Activated naive CD8-positive, alpha-beta T cell treated with anti-CD3 and anti-CD28 coated beads, Interleukin-2, amount 10 ng/mL, durations not matched to agents 7 days and 5 days (primary cell): ENCODE results near the gene DHX34. TPM values are rescaled to one million over a fixed set of nuclear protein-coding genes. Genes with fewer than 3 reads are reported as not detected.
A peak's percentile ranks its signal among the peaks of the same experiment; 100 is the strongest.

Source experiments
- ATAC-seq: fragments of 150-1000 bp; cut with Tn5 transposase; one replicate; pipeline ENCODE4 v1.10.0; 2021; ENCODE audit warnings: low read depth, moderate library complexity
- POLR2A ChIA-PET: fragments of 350-600 bp; sonication (Branson Sonifier 250); formaldehyde crosslinking; loops from one replicate; lab custom pipeline; 2021; ENCODE audit warnings: antibody characterized with exemption; lab: Charles Lee
- DNase-seq: peaks from one replicate; pipeline ENCODE4 v3.0.0; 2021
- H3K27ac Mint-ChIP-seq: one replicate; pipeline ENCODE4 v1.8.0; 2022; ENCODE audit warnings: mild to moderate bottlenecking, mixed read lengths
- H3K27me3 Mint-ChIP-seq: one replicate; pipeline ENCODE4 v1.8.0; 2022; ENCODE audit warnings: mild to moderate bottlenecking, moderate library complexity, mixed read lengths
- H3K36me3 Mint-ChIP-seq: one replicate; pipeline ENCODE4 v1.8.0; 2021; ENCODE audit warnings: mild to moderate bottlenecking, mixed read lengths
- H3K4me1 Mint-ChIP-seq: one replicate; pipeline ENCODE4 v1.8.0; 2021; ENCODE audit warnings: mixed read lengths
- H3K4me3 Mint-ChIP-seq: one replicate; pipeline ENCODE4 v1.8.0; 2022; ENCODE audit warnings: mild to moderate bottlenecking, moderate library complexity, mixed read lengths
- H3K9me3 Mint-ChIP-seq: one replicate; pipeline ENCODE4 v1.8.0; 2021; ENCODE audit warnings: mixed read lengths
- total RNA-seq, 2 experiments: library from RNA; stranded (reverse); gene quantifications; one replicate each; pipeline ENCODE4 v1.2.3, GENCODE V29; 2021

The DHX34 gene
- total RNA-seq, 2 experiments from 2014 or later, result 13.3 to 15.3 TPM

GRCh38 chr19:47422417-47423163 lies 73.5 kb downstream of the DHX34 start:
- H3K27ac Mint-ChIP-seq, result no peak overlapping the region
- H3K4me1 Mint-ChIP-seq, result peaks cover 25% of the 10 kb centered on the region
- ATAC-seq (no peak), DNase-seq (no peak)
- peaks cover 76% of the 10 kb centered on the region for H3K27me3 Mint-ChIP-seq
- no peak overlapping the region for H3K4me3 Mint-ChIP-seq
- no peaks in the 10 kb centered on the region for H3K36me3 Mint-ChIP-seq
- no peaks in the 10 kb centered on the region for H3K9me3 Mint-ChIP-seq
- POLR2A ChIA-PET, result no interaction called here

GRCh38 chr19:47423203-47423882 lies 74.2 kb downstream of the DHX34 start:
- H3K27me3 Mint-ChIP-seq, result peaks cover 69% of the 10 kb centered on the region
- H3K4me1 Mint-ChIP-seq, result peaks cover 18% of the 10 kb centered on the region
- POLR2A ChIA-PET, result no interaction called here
- DNase-seq, result no peak
- no peaks in the 10 kb centered on the region for H3K36me3 Mint-ChIP-seq
- H3K27ac Mint-ChIP-seq, result no peak overlapping the region
- H3K4me3 Mint-ChIP-seq, result no peak overlapping the region
- ATAC-seq, result no peak
- no peaks in the 10 kb centered on the region for H3K9me3 Mint-ChIP-seq

DNA sequence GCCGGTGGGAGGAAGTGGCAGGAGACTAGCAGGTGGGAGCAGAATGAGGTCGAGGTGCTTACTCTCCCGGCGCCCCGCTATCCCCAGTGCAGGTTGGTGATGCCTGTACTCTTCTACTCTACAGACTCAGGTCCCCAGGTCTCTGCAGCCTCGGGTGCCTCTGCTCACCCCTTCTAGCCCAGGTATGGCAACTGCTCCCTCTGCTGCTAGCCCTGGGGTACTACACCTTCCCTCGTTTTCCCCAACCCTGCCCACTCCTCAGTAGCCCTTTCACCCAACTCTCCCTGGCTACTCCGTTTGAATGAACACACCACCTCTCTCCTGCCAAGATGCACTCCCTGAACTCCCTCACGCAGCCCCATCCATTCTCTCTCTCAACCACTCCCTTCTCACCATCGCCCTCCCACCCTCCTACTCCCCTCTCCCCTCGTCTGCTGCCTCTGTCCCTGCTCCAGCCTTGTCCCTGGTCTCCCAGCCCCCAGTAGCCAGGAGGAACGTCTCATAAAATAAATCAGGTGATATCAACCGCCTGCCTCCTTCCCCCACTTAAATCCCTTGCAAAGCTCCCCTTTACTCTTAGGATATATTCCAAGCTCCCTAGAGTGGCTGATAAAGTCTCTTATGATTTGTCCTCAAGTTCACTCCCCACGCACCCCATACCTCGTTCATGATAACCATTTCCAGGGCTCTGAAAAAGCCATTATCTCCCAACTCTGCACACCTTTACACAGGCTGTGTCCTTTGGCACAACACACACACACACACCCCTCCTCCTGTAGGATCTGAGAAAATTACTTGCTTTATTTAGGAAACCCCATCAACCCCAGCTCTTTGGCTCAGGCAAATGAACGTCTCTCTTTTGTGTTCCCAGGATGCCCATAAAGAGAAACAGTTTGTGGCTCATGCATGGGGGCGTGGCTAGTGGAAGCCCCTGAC lies 78.4 kb downstream of the DHX34 start:
- H3K4me3 Mint-ChIP-seq, result peak overlapping the region; percentile 44
- H3K36me3 Mint-ChIP-seq, result peaks cover 3% of the 10 kb centered on the region

GRCh38 chr19:47428177-47428894 lies 79.2 kb downstream of the DHX34 start:
- peaks cover 2% of the 10 kb centered on the region for H3K9me3 Mint-ChIP-seq
- no peak overlapping the region for H3K27ac Mint-ChIP-seq
- H3K27me3 Mint-ChIP-seq, result peaks cover 31% of the 10 kb centered on the region
- ATAC-seq (peak; percentile 84), DNase-seq (peak; percentile 86)
- no peak overlapping the region for H3K4me3 Mint-ChIP-seq
- H3K4me1 Mint-ChIP-seq, result peaks cover 22% of the 10 kb centered on the region
- H3K36me3 Mint-ChIP-seq, result peaks cover 3% of the 10 kb centered on the region
- POLR2A ChIA-PET, result interaction anchor here (1.0 to 2.7 kb wide), 7 partner anchors 8 to 203 kb away, joined by 3 to 14 read pairs (median 5); partner anchors contain the start of genes INAFM1 and MEIS3

More for the DNA sequence above, 78.4 kb downstream of the DHX34 start:
- peak; percentile 75 for DNase-seq
- Mint-ChIP-seq H3K27me3 (peaks cover 39% of the 10 kb centered on the region), H3K27ac (no peak overlapping the region), H3K9me3 (peaks cover 2% of the 10 kb centered on the region), H3K4me1 (peaks cover 22% of the 10 kb centered on the region)
- POLR2A ChIA-PET, result interaction anchor here (1.0 to 2.7 kb wide), 7 partner anchors 8 to 202 kb away, joined by 3 to 14 read pairs (median 5); partner anchors contain the start of genes INAFM1 and MEIS3
- peak; percentile 40 for ATAC-seq

DNA sequence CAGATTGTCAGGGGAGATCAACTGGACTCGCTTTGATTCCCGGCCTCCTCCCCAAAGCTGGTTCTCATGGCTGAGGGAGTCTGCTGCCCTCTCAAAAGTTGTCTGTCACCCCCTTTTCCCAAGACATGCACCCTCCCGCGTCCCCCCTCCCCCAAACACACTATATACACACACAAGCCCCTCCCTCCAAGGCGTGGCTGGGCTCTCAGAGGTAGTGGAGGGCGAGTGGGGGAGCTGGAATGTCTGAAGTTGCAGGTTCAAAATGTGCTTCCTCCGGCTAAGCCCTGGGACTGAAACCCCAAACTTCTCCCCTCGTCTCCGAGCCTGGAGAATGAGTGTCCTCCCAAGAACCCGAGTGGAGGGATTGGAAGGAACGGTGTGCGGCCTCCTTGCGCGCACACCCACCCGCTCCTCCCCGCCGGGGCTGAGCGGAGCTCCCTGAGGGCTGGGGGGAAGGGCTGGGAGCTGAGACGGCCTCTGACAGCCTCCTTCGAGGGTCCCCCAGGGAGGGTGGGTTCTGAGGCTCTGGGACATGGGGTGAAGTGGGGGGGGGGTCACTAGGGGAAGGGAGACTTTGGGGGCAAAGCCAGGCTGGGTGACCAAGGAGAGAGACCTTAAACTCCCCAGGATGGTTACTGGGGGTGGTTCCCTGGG lies 80.2 kb downstream of the DHX34 start:
- Mint-ChIP-seq H3K27me3 (peaks cover 23% of the 10 kb centered on the region), H3K4me3 (peak overlapping the region; percentile 76), H3K27ac (peak overlapping the region; percentile 83), H3K9me3 (peaks cover 2% of the 10 kb centered on the region), H3K36me3 (peaks cover 3% of the 10 kb centered on the region), H3K4me1 (peaks cover 24% of the 10 kb centered on the region)
- ATAC-seq (no peak), DNase-seq (no peak)
- POLR2A ChIA-PET, result interaction anchor here (0.6 to 2.7 kb wide), 7 partner anchors 7 to 204 kb away, joined by 3 to 14 read pairs (median 4); partner anchors contain the start of genes INAFM1 and KPTN

GRCh38 chr19:47430041-47430802 lies 81.1 kb downstream of the DHX34 start:
- DNase-seq (peak; percentile 63), ATAC-seq (peak; percentile 51)
- H3K4me1 Mint-ChIP-seq, result peaks cover 31% of the 10 kb centered on the region
- H3K27ac Mint-ChIP-seq, result peak overlapping the region; percentile 83
- peak overlapping the region; percentile 76 for H3K4me3 Mint-ChIP-seq
- H3K9me3 Mint-ChIP-seq, result peaks cover 2% of the 10 kb centered on the region
- POLR2A ChIA-PET, result interaction anchor here (0.7 to 1.0 kb wide), 2 partner anchors 54 to 55 kb away, joined by 4 read pairs; partner anchors contain the start of gene KPTN
- H3K36me3 Mint-ChIP-seq, result peaks cover 3% of the 10 kb centered on the region
- peaks cover 17% of the 10 kb centered on the region for H3K27me3 Mint-ChIP-seq

DNA sequence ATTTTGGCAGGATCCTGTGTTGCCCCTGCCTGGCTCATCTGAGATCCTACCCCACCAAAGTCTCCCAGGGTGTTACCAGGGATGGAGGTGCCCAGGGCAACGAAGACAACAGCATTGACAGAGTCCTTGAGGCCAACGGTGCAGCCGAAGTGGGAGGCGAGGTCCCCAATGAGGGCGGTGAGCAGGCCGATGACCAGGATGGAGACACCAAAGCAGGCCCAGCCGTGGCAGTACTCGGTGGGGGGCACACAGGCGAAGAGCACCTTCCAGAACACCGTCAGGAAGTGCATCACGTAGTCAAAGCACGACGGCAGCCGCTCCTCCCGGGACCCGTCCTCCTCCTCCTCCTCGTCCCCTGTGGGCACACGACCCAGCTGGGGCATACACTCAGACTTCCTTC lies 83.0 kb downstream of the DHX34 start:
- no peak overlapping the region for H3K27ac Mint-ChIP-seq
- H3K9me3 Mint-ChIP-seq, result peaks cover 2% of the 10 kb centered on the region
- ATAC-seq (no peak), DNase-seq (no peak)
- peaks cover 6% of the 10 kb centered on the region for H3K27me3 Mint-ChIP-seq
- H3K36me3 Mint-ChIP-seq, result peaks cover 3% of the 10 kb centered on the region
- POLR2A ChIA-PET, result interaction anchor here (5.1 kb wide), 1 partner anchor 52 kb away, joined by 22 read pairs; the partner anchor contains the start of gene KPTN
- H3K4me3 Mint-ChIP-seq, result no peak overlapping the region
- H3K4me1 Mint-ChIP-seq, result peaks cover 45% of the 10 kb centered on the region

Other genes starting within 250 kb of the DHX34 start
- gene ZC3H4, start 235.5 kb upstream of the DHX34 start, total RNA-seq, result 10 to 100 TPM; 84.3 to 86.0 TPM
- gene SAE1, start 218.5 kb upstream of the DHX34 start, total RNA-seq, result 100 to 1,000 TPM; 108 to 114 TPM
- 10 to 100 TPM; 29.5 to 29.9 TPM for gene BBC3, start 118.1 kb upstream of the DHX34 start, total RNA-seq
- gene CCDC9, start 92.8 kb upstream of the DHX34 start, total RNA-seq, result 10 to 100 TPM; 37.8 to 39.6 TPM
- 10 to 100 TPM; 14.2 to 15.4 TPM for gene INAFM1, start 74.4 kb upstream of the DHX34 start, total RNA-seq
- gene C5AR1, start 39.5 kb upstream of the DHX34 start, total RNA-seq, result 1 to 10 TPM; 4.0 to 4.6 TPM
- under 1 TPM; 0.72 to 0.85 TPM for gene C5AR2, start 17.1 kb upstream of the DHX34 start, total RNA-seq
- under 1 TPM in 1 of 2 experiments, not detected in 1; 0.68 TPM for gene MEIS3, start 70.2 kb downstream of the DHX34 start, total RNA-seq
- under 1 TPM in 1 of 2 experiments, not detected in 1; 0.20 TPM for gene SLC8A2, start 122.6 kb downstream of the DHX34 start, total RNA-seq
- gene KPTN, start 134.9 kb downstream of the DHX34 start, total RNA-seq, result 1 to 10 TPM; 8.0 to 8.6 TPM
- gene NAPA, start 165.7 kb downstream of the DHX34 start, total RNA-seq, result 100 to 1,000 TPM in 1 of 2 experiments, 10 to 100 TPM in 1; 96.4 to 103 TPM
- gene ZNF541, start 223.8 kb downstream of the DHX34 start, total RNA-seq, result 1 to 10 TPM in 1 of 2 experiments, under 1 TPM in 1; 0.30 to 1.2 TPM